ENCODE data around the gene MCMBP. TPM values are rescaled to one million over a fixed set of nuclear protein-coding genes. Genes with fewer than 3 reads are reported as not detected.
A peak's percentile ranks its signal among the peaks of the same experiment; 100 is the strongest.

The MCMBP gene
- 71.3 TPM for polyA plus RNA-seq (2013, experiment 1 of 2)
- 70.8 TPM for polyA plus RNA-seq (2013, experiment 2 of 2)

GRCh38 chr10:119872610-119872859, at the start of gene MCMBP:
Gene MCMBP, minus strand, starts transcription at chr10:119872843. Its CDS starts 259 bp downstream, at chr10:119872584.
- Histone ChIP-seq H3K79me1 (ENCODE audit: low read length) (peaks cover 2% of the 10 kb centered on the region), H3K27ac (ENCODE audit: low read depth, low read length) (peak within 1 kb of the TSS; percentile 90), H3K4me3 (ENCODE audit: low read length) (peak within 1 kb of the TSS; percentile 97), H3K4me2 (ENCODE audit: low read length) (peak within 1 kb of the TSS; percentile 82), H2BK120ac (ENCODE audit: low read depth, low read length) (peak within 1 kb of the TSS; percentile 67), H2AK5ac (ENCODE audit: low read length) (no peak within 1 kb of the TSS), H4K8ac (ENCODE audit: low read depth, low read length) (peak within 1 kb of the TSS; percentile 16), H3K9ac (ENCODE audit: low read length) (peak within 1 kb of the TSS; percentile 95), H3K23ac (ENCODE audit: low read length) (no peak within 1 kb of the TSS), H3K4me1 (ENCODE audit: control insufficient read depth, low read depth, low read length) (peaks cover 2% of the 10 kb centered on the region), H3K79me2 (ENCODE audit: control insufficient read depth, insufficient read depth, low read length) (peaks cover 44% of the 10 kb centered on the region), H2BK15ac (replicated peaks; ENCODE audit: low read depth) (no peak within 1 kb of the TSS), H3K56ac (ENCODE audit: low read length) (peak within 1 kb of the TSS; percentile 95), H3K27me3 (ENCODE audit: insufficient read depth, low read length, poor library complexity) (no peaks in the 10 kb centered on the region), H4K5ac (ENCODE audit: low read length) (peak within 1 kb of the TSS; percentile 33), H3K36me3 (ENCODE audit: control insufficient read depth, insufficient read depth, low read length) (no peaks in the 10 kb centered on the region), H2BK5ac (ENCODE audit: low read length) (peak within 1 kb of the TSS; percentile 73), H3K4ac (ENCODE audit: low read depth, low read length) (peak within 1 kb of the TSS; percentile 76), H3K18ac (ENCODE audit: low read length) (peak within 1 kb of the TSS; percentile 99)
- WGBS (ENCODE audit: extremely low coverage, insufficient coverage, low lambda C conversion rate), result no CpG with 5 or more reads among the region's 42 CpGs
- DNase-seq, result no peak

GRCh38 chr10:119919826-119920225, 47.2 kb upstream of the MCMBP start:
- Histone ChIP-seq H2AK5ac (ENCODE audit: low read length) (no peak overlapping the region), H3K4me3 (ENCODE audit: low read length) (no peak overlapping the region), H4K5ac (ENCODE audit: low read length) (no peak overlapping the region), H3K79me1 (ENCODE audit: low read length) (peaks cover 3% of the 10 kb centered on the region), H3K4me1 (ENCODE audit: control insufficient read depth, low read depth, low read length) (no peaks in the 10 kb centered on the region), H2BK15ac (replicated peaks; ENCODE audit: low read depth) (no peak overlapping the region), H3K4ac (ENCODE audit: low read depth, low read length) (no peak overlapping the region), H3K36me3 (ENCODE audit: control insufficient read depth, insufficient read depth, low read length) (peaks cover 4% of the 10 kb centered on the region), H3K27me3 (ENCODE audit: insufficient read depth, low read length, poor library complexity) (no peaks in the 10 kb centered on the region), H2BK120ac (ENCODE audit: low read depth, low read length) (no peak overlapping the region), H4K8ac (ENCODE audit: low read depth, low read length) (no peak overlapping the region), H3K9ac (ENCODE audit: low read length) (no peak overlapping the region), H3K23ac (ENCODE audit: low read length) (no peak overlapping the region), H3K56ac (ENCODE audit: low read length) (no peak overlapping the region), H2BK5ac (ENCODE audit: low read length) (no peak overlapping the region), H3K18ac (ENCODE audit: low read length) (no peak overlapping the region), H3K79me2 (ENCODE audit: control insufficient read depth, insufficient read depth, low read length) (no peaks in the 10 kb centered on the region), H3K27ac (ENCODE audit: low read depth, low read length) (no peak overlapping the region), H3K4me2 (ENCODE audit: low read length) (no peak overlapping the region)
- DNase-seq, result no peak
- WGBS (ENCODE audit: extremely low coverage, insufficient coverage, low lambda C conversion rate), result no CpG with 5 or more reads among the region's 1 CpG

GRCh38 chr10:119919271-119919670, 46.6 kb upstream of the MCMBP start:
- no peak overlapping the region for H4K5ac ChIP-seq (ENCODE audit: low read length)
- H3K27me3 ChIP-seq (ENCODE audit: insufficient read depth, low read length, poor library complexity), result no peaks in the 10 kb centered on the region
- H3K9ac ChIP-seq (ENCODE audit: low read length), result no peak overlapping the region
- no peak overlapping the region for H2BK5ac ChIP-seq (ENCODE audit: low read length)
- no peak overlapping the region for H3K4me2 ChIP-seq (ENCODE audit: low read length)
- no CpG with 5 or more reads among the region's 3 CpGs for WGBS (ENCODE audit: extremely low coverage, insufficient coverage, low lambda C conversion rate)
- no peak overlapping the region for H3K56ac ChIP-seq (ENCODE audit: low read length)
- no peak overlapping the region for H4K8ac ChIP-seq (ENCODE audit: low read depth, low read length)
- H3K79me2 ChIP-seq (ENCODE audit: control insufficient read depth, insufficient read depth, low read length), result no peaks in the 10 kb centered on the region
- no peak overlapping the region for H3K27ac ChIP-seq (ENCODE audit: low read depth, low read length)
- peaks cover 4% of the 10 kb centered on the region for H3K36me3 ChIP-seq (ENCODE audit: control insufficient read depth, insufficient read depth, low read length)
- no peak for DNase-seq
- no peak overlapping the region for H3K23ac ChIP-seq (ENCODE audit: low read length)
- no peak overlapping the region for H2BK15ac ChIP-seq (replicated peaks; ENCODE audit: low read depth)
- no peak overlapping the region for H3K18ac ChIP-seq (ENCODE audit: low read length)
- no peaks in the 10 kb centered on the region for H3K4me1 ChIP-seq (ENCODE audit: control insufficient read depth, low read depth, low read length)
- H3K79me1 ChIP-seq (ENCODE audit: low read length), result peaks cover 3% of the 10 kb centered on the region
- no peak overlapping the region for H2AK5ac ChIP-seq (ENCODE audit: low read length)
- no peak overlapping the region for H3K4me3 ChIP-seq (ENCODE audit: low read length)
- H3K4ac ChIP-seq (ENCODE audit: low read depth, low read length), result no peak overlapping the region
- no peak overlapping the region for H2BK120ac ChIP-seq (ENCODE audit: low read depth, low read length)

GRCh38 chr10:119917777-119918176, 45.1 kb upstream of the MCMBP start:
- Histone ChIP-seq H3K23ac (ENCODE audit: low read length) (no peak overlapping the region), H3K9ac (ENCODE audit: low read length) (no peak overlapping the region), H2BK15ac (replicated peaks; ENCODE audit: low read depth) (no peak overlapping the region), H3K4me2 (ENCODE audit: low read length) (no peak overlapping the region), H2AK5ac (ENCODE audit: low read length) (no peak overlapping the region), H3K27me3 (ENCODE audit: insufficient read depth, low read length, poor library complexity) (no peaks in the 10 kb centered on the region), H4K5ac (ENCODE audit: low read length) (no peak overlapping the region), H3K79me1 (ENCODE audit: low read length) (peaks cover 3% of the 10 kb centered on the region), H3K4me1 (ENCODE audit: control insufficient read depth, low read depth, low read length) (no peaks in the 10 kb centered on the region), H3K56ac (ENCODE audit: low read length) (no peak overlapping the region), H3K36me3 (ENCODE audit: control insufficient read depth, insufficient read depth, low read length) (peaks cover 4% of the 10 kb centered on the region), H2BK120ac (ENCODE audit: low read depth, low read length) (no peak overlapping the region), H3K4ac (ENCODE audit: low read depth, low read length) (no peak overlapping the region), H2BK5ac (ENCODE audit: low read length) (no peak overlapping the region), H3K27ac (ENCODE audit: low read depth, low read length) (no peak overlapping the region), H3K18ac (ENCODE audit: low read length) (no peak overlapping the region), H3K79me2 (ENCODE audit: control insufficient read depth, insufficient read depth, low read length) (no peaks in the 10 kb centered on the region), H4K8ac (ENCODE audit: low read depth, low read length) (no peak overlapping the region), H3K4me3 (ENCODE audit: low read length) (no peak overlapping the region)
- DNase-seq, result no peak
- WGBS (ENCODE audit: extremely low coverage, insufficient coverage, low lambda C conversion rate), result no CpG with 5 or more reads among the region's 3 CpGs

- H3K9ac ChIP-seq (ENCODE audit: low read length), result no peak overlapping the region
Measured at GRCh38 chr10:119910689-119911088, 38.0 kb upstream of the MCMBP start.

GRCh38 chr10:119908166-119908565, 35.5 kb upstream of the MCMBP start:
- no peak overlapping the region for H3K27ac ChIP-seq (ENCODE audit: low read depth, low read length)
- H3K79me2 ChIP-seq (ENCODE audit: control insufficient read depth, insufficient read depth, low read length), result no peaks in the 10 kb centered on the region
- DNase-seq, result no peak
- H3K4ac ChIP-seq (ENCODE audit: low read depth, low read length), result no peak overlapping the region
- no peak overlapping the region for H3K23ac ChIP-seq (ENCODE audit: low read length)
- H3K4me2 ChIP-seq (ENCODE audit: low read length), result no peak overlapping the region
- H2BK15ac ChIP-seq (replicated peaks; ENCODE audit: low read depth), result no peak overlapping the region
- H2BK5ac ChIP-seq (ENCODE audit: low read length), result no peak overlapping the region
- peaks cover 2% of the 10 kb centered on the region for H3K36me3 ChIP-seq (ENCODE audit: control insufficient read depth, insufficient read depth, low read length)
- no peaks in the 10 kb centered on the region for H3K4me1 ChIP-seq (ENCODE audit: control insufficient read depth, low read depth, low read length)
- no peak overlapping the region for H2BK120ac ChIP-seq (ENCODE audit: low read depth, low read length)
- H3K9ac ChIP-seq (ENCODE audit: low read length), result no peak overlapping the region
- no peak overlapping the region for H3K4me3 ChIP-seq (ENCODE audit: low read length)
- no peak overlapping the region for H4K8ac ChIP-seq (ENCODE audit: low read depth, low read length)
- H3K79me1 ChIP-seq (ENCODE audit: low read length), result peaks cover 3% of the 10 kb centered on the region
- H3K18ac ChIP-seq (ENCODE audit: low read length), result no peak overlapping the region
- no peak overlapping the region for H4K5ac ChIP-seq (ENCODE audit: low read length)
- H3K27me3 ChIP-seq (ENCODE audit: insufficient read depth, low read length, poor library complexity), result no peaks in the 10 kb centered on the region
- no peak overlapping the region for H3K56ac ChIP-seq (ENCODE audit: low read length)
- H2AK5ac ChIP-seq (ENCODE audit: low read length), result no peak overlapping the region

More at GRCh38 chr10:119910689-119911088, 38.0 kb upstream of the MCMBP start:
- Histone ChIP-seq H2BK15ac (replicated peaks; ENCODE audit: low read depth) (no peak overlapping the region), H3K79me2 (ENCODE audit: control insufficient read depth, insufficient read depth, low read length) (no peaks in the 10 kb centered on the region), H3K23ac (ENCODE audit: low read length) (no peak overlapping the region), H3K36me3 (ENCODE audit: control insufficient read depth, insufficient read depth, low read length) (no peaks in the 10 kb centered on the region), H3K79me1 (ENCODE audit: low read length) (no peaks in the 10 kb centered on the region), H2BK5ac (ENCODE audit: low read length) (no peak overlapping the region), H4K8ac (ENCODE audit: low read depth, low read length) (no peak overlapping the region), H2BK120ac (ENCODE audit: low read depth, low read length) (no peak overlapping the region), H3K4ac (ENCODE audit: low read depth, low read length) (no peak overlapping the region), H3K27ac (ENCODE audit: low read depth, low read length) (no peak overlapping the region), H3K4me2 (ENCODE audit: low read length) (no peak overlapping the region), H2AK5ac (ENCODE audit: low read length) (no peak overlapping the region), H3K4me1 (ENCODE audit: control insufficient read depth, low read depth, low read length) (no peaks in the 10 kb centered on the region), H3K18ac (ENCODE audit: low read length) (no peak overlapping the region), H3K4me3 (ENCODE audit: low read length) (no peak overlapping the region), H4K5ac (ENCODE audit: low read length) (no peak overlapping the region), H3K27me3 (ENCODE audit: insufficient read depth, low read length, poor library complexity) (no peaks in the 10 kb centered on the region), H3K56ac (ENCODE audit: low read length) (no peak overlapping the region)
- no CpG with 5 or more reads among the region's 6 CpGs for WGBS (ENCODE audit: extremely low coverage, insufficient coverage, low lambda C conversion rate)
- DNase-seq, result no peak
